Measurements from ENCODE around the gene MT1X.
A peak's percentile ranks its signal among the peaks of the same experiment; 100 is the strongest.

The MT1X gene

DNA sequence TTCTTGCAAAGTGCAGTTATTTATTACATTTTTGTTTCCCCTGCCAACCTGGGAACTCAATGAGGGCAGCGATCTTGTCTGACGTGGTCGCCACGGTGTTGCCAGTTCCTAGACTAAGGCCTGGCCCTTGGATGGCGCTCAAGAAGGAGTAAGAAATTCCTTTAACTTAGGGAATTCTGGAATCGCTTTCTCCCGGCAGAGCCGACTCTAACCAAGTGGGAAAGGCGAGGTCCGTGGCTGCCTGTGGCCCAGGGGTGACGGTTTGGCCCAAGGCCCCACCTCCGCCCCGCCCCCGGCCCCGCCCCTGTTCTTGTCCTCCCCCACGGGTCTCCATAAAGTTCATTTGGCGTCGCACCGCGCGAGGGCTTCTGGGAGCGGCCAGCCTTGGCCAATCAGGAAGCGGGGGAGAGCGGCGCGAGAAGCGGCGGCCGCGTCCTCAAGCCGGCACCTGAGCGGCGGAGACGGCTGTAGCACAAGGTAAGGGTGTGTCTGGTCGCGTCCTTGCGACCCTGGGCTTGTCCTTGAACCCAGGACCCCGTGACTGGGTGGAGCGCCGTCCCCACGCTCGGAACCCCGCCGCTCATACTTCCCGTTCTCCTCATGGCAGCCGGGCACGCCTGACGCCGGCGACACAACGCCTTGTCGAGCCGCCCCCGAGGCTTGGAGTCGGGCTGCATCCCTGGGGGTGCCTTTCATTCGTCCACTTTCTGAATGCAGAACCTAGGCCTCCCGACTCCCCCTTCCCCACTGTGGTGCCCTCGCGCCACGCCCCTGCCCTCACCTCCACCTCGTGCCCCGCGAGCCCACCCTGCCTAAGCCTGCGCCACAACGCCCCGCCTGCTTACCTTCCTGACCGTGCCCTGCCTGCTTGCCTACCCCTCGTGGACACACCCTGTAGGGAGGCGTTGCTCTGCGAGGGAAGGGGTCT lies 47.7 kb downstream of the MT1X start, which contains the start of gene NUP93 (continued):
- TF ChIP-seq, protein P1, sequence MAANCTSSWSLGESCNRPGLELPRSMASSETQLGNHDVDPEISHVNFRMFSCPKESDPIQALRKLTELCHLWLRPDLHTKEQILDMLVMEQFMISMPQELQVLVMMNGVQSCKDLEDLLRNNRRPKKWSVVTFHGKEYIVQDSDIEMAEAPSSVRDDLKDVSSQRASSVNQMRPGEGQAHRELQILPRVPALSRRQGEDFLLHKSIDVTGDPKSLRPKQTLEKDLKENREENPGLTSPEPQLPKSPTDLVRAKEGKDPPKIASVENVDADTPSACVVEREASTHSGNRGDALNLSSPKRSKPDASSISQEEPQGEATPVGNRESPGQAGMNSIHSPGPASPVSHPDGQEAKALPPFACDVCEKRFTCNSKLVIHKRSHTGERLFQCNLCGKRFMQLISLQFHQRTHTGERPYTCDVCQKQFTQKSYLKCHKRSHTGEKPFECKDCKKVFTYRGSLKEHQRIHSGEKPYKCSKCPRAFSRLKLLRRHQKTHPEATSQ (tag by site-specific recombination; IDR thresholded peaks at IDR 0.05) = no peak
- TF ChIP-seq BCL11B (tag by site-specific recombination; IDR thresholded peaks at IDR 0.05; ENCODE audit: low read depth) (no peak), HOXD13 (CRISPR knock-in tag; IDR thresholded peaks at IDR 0.05; ENCODE audit: borderline replicate concordance) (no peak), IKZF3 (tag by site-specific recombination; IDR thresholded peaks at IDR 0.05) (peak; percentile 44; the same call in 1 of the 2 replicates), TRIM28 (IDR thresholded peaks at IDR 0.05; ENCODE audit: borderline replicate concordance, low read length) (no peak), ZSCAN30 (tag by site-specific recombination; IDR thresholded peaks at IDR 0.05) (no peak), ZNF792 (tag by site-specific recombination; IDR thresholded peaks at IDR 0.05) (no peak), ZNF558 (tag by site-specific recombination; IDR thresholded peaks at IDR 0.05) (no peak), ZNF555 (tag by site-specific recombination; conservative IDR thresholded peaks at IDR 0.05) (no peak), ZNF707 (tag by site-specific recombination; IDR thresholded peaks at IDR 0.05) (no peak), ZNF621 (tag by site-specific recombination; IDR thresholded peaks at IDR 0.05) (no peak), REPIN1 (tag by site-specific recombination; IDR thresholded peaks at IDR 0.05; ENCODE audit: low read depth) (no peak), ZFP41 (tag by site-specific recombination; IDR thresholded peaks at IDR 0.05; ENCODE audit: borderline replicate concordance) (no peak), KLF10 (tag by site-specific recombination; IDR thresholded peaks at IDR 0.05) (peak; percentile 80; the same call in 1 of the 2 replicates), ZNF394 (tag by site-specific recombination; IDR thresholded peaks at IDR 0.05; ENCODE audit: borderline replicate concordance) (0 out of 2 replicates have a peak, but pooled peaks have one; percentile 27), ZNF23 (tag by site-specific recombination; IDR thresholded peaks at IDR 0.05; ENCODE audit: borderline replicate concordance) (no peak), ZNF843 (tag by site-specific recombination; IDR thresholded peaks at IDR 0.05) (peak; percentile 50; the same call in 1 of the 2 replicates), ZNF324 (tag by site-specific recombination; IDR thresholded peaks at IDR 0.05) (no peak), ZNF404 (tag by site-specific recombination; IDR thresholded peaks at IDR 0.05) (no peak), ZNF112 (tag by site-specific recombination; IDR thresholded peaks at IDR 0.05) (no peak), ZNF585B (tag by site-specific recombination; IDR thresholded peaks at IDR 0.05) (no peak), ZNF211 (tag by site-specific recombination; IDR thresholded peaks at IDR 0.05; ENCODE audit: low read depth) (no peak), ZSCAN16 (tag by site-specific recombination; IDR thresholded peaks at IDR 0.05) (no peak), ZNF239 (tag by site-specific recombination; IDR thresholded peaks at IDR 0.05) (no peak)
- TF ChIP-seq, protein P2, sequence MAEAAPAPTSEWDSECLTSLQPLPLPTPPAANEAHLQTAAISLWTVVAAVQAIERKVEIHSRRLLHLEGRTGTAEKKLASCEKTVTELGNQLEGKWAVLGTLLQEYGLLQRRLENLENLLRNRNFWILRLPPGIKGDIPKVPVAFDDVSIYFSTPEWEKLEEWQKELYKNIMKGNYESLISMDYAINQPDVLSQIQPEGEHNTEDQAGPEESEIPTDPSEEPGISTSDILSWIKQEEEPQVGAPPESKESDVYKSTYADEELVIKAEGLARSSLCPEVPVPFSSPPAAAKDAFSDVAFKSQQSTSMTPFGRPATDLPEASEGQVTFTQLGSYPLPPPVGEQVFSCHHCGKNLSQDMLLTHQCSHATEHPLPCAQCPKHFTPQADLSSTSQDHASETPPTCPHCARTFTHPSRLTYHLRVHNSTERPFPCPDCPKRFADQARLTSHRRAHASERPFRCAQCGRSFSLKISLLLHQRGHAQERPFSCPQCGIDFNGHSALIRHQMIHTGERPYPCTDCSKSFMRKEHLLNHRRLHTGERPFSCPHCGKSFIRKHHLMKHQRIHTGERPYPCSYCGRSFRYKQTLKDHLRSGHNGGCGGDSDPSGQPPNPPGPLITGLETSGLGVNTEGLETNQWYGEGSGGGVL (tag by site-specific recombination; IDR thresholded peaks at IDR 0.05) = no peak
- TF ChIP-seq, protein P3, sequence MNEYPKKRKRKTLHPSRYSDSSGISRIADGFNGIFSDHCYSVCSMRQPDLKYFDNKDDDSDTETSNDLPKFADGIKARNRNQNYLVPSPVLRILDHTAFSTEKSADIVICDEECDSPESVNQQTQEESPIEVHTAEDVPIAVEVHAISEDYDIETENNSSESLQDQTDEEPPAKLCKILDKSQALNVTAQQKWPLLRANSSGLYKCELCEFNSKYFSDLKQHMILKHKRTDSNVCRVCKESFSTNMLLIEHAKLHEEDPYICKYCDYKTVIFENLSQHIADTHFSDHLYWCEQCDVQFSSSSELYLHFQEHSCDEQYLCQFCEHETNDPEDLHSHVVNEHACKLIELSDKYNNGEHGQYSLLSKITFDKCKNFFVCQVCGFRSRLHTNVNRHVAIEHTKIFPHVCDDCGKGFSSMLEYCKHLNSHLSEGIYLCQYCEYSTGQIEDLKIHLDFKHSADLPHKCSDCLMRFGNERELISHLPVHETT (tag by site-specific recombination; IDR thresholded peaks at IDR 0.05) = no peak
- TF ChIP-seq, protein P4, sequence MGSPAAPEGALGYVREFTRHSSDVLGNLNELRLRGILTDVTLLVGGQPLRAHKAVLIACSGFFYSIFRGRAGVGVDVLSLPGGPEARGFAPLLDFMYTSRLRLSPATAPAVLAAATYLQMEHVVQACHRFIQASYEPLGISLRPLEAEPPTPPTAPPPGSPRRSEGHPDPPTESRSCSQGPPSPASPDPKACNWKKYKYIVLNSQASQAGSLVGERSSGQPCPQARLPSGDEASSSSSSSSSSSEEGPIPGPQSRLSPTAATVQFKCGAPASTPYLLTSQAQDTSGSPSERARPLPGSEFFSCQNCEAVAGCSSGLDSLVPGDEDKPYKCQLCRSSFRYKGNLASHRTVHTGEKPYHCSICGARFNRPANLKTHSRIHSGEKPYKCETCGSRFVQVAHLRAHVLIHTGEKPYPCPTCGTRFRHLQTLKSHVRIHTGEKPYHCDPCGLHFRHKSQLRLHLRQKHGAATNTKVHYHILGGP (tag by site-specific recombination; IDR thresholded peaks at IDR 0.05) = no peak
- TF ChIP-seq, protein P5, sequence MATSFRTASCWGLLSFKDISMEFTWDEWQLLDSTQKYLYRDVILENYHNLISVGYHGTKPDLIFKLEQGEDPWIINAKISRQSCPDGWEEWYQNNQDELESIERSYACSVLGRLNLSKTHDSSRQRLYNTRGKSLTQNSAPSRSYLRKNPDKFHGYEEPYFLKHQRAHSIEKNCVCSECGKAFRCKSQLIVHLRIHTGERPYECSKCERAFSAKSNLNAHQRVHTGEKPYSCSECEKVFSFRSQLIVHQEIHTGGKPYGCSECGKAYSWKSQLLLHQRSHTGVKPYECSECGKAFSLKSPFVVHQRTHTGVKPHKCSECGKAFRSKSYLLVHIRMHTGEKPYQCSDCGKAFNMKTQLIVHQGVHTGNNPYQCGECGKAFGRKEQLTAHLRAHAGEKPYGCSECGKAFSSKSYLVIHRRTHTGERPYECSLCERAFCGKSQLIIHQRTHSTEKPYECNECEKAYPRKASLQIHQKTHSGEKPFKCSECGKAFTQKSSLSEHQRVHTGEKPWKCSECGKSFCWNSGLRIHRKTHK (tag by site-specific recombination; IDR thresholded peaks at IDR 0.05) = no peak
- TF ChIP-seq, protein P6, sequence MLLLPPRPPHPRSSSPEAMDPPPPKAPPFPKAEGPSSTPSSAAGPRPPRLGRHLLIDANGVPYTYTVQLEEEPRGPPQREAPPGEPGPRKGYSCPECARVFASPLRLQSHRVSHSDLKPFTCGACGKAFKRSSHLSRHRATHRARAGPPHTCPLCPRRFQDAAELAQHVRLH (tag by site-specific recombination; IDR thresholded peaks at IDR 0.05) = no peak
- TF ChIP-seq, protein P7, sequence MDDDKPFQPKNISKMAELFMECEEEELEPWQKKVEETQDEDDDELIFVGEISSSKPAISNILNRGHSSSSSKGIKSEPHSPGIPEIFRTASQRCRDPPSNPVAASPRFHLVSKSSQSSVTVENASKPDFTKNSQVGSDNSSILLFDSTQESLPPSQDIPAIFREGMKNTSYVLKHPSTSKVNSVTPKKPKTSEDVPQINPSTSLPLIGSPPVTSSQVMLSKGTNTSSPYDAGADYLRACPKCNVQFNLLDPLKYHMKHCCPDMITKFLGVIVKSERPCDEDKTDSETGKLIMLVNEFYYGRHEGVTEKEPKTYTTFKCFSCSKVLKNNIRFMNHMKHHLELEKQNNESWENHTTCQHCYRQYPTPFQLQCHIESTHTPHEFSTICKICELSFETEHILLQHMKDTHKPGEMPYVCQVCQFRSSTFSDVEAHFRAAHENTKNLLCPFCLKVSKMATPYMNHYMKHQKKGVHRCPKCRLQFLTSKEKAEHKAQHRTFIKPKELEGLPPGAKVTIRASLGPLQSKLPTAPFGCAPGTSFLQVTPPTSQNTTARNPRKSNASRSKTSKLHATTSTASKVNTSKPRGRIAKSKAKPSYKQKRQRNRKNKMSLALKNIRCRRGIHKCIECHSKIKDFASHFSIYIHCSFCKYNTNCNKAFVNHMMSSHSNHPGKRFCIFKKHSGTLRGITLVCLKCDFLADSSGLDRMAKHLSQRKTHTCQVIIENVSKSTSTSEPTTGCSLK (tag by site-specific recombination; IDR thresholded peaks at IDR 0.05) = no peak
